NCI-H1105 treated with DMSO at 0.1 percent for 48 hours (cell line): ENCODE data around the gene PTGFRN.
"Not testable (repeated sequence)": the region's sequence is repeated elsewhere in the genome, so short reads cannot be mapped to it uniquely, and the experiment has no call there.

Source experiments
- DNase-seq: peaks from one replicate; lab custom pipeline; 2025; lab: John Stamatoyannopoulos, UW

PTGFRN gene

DNA sequence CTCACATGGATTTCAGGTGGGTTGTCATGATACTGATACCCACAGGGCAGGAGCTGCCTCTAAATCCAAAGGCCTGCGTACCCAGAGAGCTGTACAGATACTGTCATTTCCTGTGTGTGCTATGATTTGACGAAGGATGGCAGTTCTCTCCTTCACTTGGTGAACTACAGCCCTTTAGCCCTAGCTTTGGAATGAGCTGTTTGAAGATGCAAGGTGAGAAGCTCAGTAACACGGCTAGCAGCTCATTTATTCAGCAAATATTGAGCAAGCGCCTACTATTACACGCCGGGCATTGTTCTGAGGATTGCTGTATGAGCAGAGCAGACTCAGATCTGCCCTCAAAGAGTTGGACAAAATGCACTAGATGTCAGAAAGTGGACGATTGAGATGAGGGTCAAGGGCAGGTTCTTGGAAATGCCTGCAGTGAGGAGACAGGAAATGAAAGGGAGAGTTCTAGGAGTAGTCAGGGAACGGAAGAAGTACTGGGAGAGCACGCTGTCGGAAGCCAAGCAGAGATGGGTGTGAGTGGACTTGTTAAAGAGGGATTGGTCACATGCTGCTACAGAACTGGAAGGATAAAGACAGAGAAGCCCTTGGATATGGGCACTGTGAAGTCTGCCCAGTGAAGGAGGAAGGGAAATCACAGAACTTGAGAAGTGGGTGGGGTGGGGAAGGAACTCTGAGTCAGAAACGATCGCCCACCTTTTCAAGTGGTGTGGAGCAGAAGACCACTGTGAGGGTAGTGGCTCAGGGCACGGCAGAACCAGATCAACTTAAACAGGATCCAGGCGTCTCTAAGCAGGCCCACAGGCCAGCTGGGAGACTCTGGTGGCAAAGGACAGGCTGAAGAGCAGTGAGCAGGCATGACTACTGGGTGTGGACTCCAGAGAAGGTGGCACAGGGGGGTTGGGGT lies 7.1 kb downstream of the PTGFRN start:
- DNase-seq: no peak

DNA sequence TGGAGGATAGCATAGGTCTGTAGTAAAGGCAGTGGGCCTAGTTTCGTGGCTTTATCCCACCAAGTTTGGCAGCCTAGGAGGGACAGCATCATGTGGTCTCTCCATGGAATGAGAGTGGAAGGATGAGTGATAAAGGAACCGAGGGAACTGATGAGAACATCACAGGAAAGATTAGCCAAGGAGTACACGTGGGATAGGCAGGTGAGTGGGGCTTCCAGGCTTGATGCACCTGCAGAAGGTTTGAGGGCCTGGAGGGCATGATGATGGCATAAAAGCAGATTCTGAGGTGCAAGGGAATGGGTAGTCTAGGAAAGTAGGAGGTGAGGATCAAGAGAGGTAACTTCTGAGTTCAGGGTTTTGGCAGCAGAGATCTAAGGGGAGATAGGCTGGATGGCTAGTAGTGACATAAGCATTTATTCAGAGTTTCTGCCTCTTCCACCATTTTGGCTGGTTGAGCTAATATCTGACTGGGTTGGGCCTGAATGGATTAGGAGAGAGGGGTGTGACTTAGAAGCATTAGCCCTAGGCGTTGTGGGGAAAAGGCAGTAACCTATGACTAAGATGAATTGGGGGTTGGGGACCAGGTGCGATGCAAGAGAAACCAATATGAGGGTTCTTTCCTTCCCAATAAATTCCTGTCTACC lies 9.1 kb downstream of the PTGFRN start:
- DNase-seq: no peak

DNA sequence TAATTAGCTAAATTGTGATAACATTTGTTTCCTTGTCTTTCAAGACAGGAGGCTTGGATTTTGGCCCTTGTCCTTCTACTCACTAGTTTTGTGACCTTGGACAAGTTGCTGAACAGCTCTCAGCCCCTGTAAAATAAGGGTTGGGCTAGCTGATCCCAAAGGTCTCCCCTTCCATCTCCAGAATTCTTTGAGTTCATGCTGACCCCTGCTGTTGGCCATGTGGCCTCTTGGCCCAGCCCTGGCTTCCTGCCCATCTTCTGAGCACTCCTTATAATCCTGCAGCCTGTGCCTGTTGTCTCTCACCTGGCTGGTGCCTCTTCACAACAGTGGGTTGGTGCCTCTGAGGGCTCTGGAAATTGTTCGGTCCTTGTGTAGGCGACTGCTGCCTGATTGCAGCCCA lies 10.1 kb downstream of the PTGFRN start:
- peak; percentile 24 for DNase-seq

DNA sequence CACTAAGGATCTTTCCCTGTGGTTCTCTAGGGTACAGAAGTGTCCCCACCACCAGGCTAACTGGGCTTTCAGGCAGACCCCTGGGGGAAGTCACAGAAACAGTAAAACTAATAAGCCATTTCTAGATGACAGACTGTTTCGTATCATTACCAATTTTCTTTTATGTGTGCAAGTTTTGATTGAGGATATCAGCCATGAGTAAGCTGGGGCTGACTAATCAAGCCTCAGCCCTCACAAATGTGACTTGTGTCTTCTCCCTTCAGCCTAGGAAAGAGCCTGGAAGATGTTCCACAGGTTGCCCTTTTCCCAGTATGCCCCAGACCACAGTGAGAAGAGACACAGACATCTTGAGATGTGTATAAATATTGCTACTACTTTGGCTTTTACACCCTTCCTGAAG lies 10.5 kb downstream of the PTGFRN start:
- DNase-seq: no peak

DNA sequence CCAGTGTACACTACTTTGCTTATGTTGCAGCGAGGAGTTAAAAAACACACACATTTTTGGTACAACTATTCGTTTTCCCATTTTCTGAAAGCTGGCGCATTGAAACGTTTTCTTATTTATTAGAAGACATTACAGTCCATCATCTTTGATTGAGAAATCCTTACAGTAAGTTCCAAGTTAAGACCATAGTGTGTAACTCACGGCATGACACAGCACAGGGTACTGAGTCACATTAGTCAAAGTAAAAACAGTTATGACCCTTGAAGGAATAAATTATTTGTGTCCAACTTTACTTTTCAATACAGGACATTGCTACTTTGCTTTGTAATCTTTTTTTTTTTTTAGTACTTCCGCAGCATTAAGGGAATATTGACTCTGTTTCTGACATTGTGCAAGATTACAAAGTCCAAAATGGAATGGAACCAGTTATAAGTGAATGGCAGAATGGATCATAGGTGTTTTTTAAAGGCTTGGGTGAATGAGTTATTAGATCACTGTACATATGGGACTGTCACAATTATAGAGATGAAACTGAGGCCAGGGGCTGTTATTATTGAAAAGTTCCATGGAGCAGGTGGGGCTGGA lies 11.7 kb downstream of the PTGFRN start:
- DNase-seq: no peak

DNA sequence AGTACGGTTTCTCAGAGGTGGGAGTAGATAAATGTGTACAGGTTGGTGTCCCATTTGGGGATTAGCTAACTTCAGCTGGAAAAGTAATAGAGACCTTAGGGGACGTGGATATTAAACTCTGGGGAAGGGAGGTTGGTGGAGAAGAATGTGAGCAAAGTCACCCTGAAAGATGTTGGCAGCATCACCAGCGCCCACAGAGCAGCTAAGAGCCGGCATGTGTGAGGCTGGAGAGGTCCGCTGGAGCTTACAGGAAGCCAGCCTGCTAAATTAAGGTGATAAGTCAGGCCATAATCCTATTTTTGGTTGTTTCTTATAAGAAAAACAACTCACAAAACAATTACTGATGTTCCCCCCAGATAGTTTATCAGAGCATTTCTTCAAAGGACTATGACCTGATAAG lies 12.2 kb downstream of the PTGFRN start:
- no peak for DNase-seq

DNA sequence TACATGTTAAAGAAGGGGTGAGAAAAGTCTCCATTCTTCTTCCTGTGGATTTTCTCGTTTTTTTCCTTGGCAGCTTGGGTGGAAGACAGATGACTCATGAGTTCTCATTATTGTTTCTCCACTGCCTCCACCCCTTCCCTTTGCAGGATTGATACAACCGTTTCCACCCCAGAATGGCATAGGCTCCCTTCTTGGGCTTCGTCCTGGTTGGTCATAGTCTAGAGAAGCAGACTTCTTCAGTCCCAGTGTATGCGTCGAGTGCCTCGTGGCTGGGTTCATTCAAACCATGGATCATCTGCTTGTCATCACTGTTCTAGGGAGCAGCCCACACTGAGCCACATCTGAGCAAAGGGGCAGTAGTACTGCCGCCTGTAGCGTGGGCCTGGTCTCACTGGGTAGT lies 13.7 kb downstream of the PTGFRN start:
- DNase-seq: no peak

DNA sequence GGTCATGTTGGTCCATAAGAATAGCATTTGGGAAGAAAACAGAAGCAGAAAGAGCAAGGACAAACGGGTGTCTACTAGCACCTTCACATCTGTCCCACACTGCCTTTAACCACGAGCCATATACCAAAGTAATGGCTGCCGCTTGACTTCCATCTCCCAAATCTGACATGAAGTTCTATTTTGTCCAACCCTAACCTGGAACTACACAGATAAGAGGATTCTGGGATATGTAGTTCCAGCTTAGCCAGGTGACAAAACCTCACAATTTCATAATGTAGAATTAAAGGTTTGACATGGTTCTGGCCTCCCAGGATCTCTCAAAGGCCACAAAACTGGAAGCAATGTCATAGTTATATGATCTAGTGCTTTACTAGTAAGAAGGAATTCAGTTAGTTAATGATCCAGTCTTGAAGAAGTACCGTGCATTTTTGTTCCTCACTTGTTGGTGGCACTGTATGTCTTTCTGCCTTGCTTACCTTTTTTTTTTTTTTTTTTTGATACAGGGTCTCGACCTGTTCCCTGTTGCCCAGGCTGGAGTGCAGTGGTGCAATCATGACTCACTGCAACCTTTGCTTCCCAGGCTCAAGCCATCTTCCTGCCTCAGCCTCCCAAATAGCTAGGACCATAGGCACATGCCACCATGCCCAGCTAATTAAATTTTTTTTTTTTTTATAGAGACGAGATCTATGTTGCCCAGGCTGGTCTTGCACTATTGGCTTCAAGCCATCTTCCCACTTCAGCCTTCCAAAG lies 17.5 kb downstream of the PTGFRN start:
- DNase-seq: no peak

DNA sequence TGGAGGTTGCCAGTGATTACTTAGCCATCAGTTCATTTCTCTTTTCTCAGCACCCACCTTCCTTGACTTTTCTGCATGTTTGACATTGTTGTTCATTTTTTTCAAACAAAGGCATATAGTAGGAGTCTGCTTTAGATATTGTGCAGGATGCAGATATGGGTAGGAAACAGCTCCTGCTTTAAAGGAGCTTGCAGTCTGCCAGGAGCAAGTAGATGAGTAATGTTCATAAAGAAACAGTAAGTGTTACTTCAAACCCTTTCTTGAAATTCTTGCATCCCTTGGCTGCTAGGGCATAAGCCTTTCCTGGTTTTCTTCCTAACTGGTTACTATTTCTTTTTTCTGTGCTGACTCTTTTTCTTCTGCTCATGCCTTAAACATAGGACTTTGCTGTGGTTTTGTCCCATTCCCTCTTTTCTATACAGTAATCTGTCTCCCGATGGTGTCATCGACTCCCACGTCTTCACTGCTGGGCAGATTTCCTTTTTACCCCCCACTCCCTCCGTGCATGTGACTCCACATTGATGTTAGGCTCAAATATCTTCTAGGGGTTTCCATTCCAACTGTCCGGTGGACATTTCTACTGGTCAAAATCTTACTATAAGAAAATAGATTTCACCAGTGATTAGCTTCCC lies 20.4 kb downstream of the PTGFRN start:
- no peak for DNase-seq

DNA sequence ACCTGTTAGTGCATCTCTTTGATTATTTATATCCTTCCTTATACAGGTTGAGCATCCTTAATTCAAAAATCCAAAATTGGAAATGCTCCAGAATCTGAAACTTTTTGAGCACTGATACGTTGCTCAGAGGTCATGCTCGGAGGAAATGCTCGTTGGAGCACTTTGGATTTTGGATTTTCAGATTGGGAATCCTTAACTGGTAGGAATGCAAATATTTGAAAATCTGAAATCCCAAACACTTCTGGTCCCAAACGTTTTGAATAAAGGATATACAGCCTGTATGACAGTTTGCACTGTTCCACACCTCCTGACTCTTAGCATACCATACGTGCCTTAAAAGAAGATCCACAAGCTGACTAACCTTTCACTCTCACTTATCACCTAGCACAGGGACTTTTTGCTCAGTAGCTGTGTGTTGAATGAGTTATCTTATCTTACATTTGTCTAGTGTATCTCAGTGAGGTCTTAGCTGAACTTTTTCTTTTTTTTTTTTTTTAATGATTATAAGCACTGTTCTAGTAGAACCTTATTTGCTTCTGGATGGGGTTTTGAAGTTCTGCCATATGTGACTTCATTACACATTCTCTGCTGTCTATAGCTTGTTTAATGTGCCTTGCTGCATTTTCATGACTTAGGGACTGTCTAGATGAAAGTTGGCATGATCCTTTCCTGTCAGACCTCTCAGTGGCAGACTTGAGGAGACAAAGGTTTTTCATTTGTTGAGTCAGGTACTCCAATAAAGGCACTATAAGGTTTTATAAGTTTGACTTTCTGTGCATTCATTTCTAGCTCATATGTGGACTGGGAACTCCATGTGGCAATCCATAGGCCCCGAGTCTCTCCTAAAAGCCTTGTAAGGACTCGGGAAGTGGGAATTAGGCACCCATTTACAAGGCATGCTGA lies 21.6 kb downstream of the PTGFRN start:
- DNase-seq: no peak

DNA sequence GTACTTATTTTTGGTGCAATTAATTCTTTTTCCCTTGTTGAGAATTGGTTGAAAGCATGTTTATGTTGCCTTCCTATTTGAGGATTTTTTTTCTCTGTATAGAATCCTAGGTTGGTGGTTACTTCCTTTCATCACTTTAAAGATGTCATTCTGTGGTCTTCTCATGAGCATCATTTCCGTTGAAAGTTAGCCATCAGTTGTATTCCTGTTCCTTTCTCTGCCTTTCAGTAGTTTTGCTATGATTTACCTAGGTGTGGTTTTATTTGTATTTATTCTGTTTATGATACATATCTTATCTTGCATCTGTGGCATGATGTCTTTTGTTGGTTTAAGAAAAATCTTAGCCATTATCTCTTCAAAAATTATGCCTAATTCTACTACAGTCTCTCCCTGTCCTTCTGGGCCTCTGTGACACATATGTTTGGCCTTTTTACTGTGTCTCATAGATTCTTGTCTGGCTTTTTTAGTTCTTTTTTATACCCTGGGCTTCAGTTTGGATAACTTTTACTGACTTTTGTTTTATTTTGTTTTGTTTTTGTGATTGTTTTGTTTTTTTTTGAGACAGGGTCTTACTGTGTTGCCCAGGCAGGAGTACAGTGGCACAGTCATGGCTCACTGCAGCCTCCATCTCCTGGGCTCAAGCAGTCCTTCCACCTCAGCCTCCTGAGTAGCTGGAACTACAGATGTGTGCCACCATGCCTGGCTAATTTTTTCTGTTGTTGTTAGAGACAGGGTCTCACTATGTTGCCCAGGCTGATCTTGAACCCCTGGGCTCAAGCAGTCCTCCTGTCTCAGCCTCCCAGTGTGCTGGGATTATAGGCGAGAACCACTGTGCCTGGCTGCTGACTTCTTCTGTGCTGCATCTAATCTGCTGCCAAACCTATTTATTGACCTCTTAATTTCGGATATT lies 24.1 kb downstream of the PTGFRN start:
- DNase-seq: no peak

DNA sequence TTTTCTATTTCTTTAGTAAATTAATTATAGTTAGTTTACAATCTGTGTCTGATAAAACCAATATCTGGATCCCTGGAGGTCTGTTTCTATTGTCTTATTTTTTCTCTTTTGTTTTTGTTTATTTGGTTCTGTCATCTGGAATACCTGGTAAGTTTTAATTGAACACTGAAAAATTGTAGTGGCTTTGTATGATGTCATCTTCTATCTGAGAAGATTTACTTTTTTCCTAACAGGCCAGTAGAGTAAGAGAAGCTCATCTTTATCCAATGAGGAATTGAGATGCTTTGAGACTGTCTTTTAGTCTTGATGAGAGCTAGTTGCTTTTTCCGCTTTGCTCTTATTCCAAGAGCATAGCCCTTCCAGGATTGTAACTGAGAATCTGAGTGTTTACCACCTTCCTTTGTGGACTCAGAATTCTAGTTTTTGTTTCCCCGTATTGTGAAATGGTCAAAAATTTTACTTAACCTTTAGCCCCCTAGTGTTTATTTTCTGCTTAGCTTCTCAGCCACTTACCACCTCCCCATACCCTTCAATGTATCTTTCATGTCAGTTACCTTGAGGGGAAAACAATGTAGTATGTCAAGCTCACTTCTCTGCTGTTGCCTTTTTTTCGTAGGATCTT lies 25.0 kb downstream of the PTGFRN start:
- DNase-seq: no peak

DNA sequence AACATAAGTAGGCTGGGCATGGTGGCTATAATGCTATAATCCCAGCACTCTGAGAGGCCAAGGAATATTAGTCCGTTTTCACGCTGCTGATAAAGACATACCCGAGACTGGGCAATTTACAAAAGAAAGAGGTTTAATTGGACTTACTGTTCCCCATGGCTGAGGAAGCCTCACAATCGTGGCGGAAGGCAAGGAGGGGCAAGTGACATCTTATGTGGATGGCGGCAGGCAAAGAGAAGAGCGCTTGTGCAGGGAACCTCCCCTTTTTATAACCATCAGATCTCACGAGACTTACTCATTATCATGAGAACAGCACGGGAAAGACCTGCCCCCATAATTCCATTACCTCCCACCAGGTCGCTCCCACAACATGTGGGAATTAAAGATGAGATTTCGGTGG lies 28.5 kb downstream of the PTGFRN start:
- DNase-seq: no peak

DNA sequence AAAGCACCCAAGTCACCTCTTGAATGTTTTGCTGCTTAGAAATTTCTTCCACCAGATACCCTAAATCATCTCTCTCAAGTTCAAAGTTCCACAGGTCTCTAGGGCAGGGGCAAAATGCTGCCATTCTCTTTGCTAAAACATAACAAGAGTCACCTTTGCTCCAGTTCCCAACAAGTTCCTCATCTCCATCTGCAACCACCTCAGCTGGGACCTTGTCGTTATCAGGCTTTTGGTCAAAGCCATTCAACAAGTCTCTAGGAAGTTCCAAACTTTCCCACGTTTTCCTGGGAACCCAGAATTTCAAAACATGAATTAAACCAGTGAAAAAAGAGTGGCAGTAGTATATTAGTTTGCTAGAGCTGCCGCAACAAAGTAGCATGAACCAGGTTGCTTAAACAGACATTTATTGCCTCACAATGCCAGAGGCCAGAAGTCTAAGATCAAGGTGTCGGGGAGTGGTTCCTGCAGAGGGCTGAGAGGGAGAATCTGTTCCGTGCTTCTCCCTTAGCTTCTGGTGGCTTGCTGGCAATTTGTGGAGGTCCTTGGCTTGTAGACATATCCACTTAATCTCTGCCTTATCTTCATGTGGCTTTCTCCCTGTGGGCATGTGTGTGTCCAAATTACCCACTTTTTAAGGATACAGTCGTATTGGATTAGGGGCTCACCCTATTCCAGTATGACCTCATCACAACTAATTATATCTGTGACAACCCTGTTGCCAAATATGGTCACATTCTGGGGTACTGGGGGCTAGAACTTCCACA lies 30.2 kb downstream of the PTGFRN start:
- DNase-seq: not testable (repeated sequence)

DNA sequence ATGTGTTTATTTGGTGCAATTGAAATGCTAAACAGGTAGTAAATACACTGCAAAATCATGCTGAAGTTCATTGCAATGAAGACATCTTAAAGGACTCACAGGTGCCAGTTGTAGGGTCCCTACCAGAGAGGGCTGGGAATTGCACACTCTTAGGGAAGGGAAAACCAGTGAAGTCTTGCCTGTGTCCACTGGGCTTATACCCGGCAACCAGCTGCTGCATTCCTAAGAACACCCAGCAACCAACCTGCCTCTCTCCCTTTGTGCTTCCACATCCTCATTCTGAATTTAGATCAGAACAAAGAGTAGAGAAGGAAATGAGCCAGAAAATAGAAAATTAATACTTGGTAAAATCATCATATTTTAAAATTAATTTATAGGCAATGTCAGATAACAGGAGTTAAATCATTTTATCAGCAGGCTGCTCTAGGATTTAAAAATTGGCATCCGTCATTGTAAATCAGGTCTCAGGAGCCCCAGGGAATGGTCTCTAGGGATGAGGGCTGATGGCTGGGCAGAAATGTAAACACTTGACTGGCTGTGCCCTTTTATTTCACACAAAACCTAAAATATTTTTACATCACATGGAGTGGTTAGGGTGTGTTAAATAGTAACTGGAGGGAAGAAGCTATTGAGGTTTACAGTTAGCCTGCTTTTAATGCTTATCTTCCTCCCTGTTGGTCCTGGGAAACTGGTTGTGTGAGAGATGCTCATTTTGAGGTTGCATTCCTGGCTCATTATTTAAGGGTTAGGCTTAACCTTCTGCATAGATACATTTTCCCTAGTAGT lies 31.3 kb downstream of the PTGFRN start:
- peak; percentile 42 for DNase-seq

DNA sequence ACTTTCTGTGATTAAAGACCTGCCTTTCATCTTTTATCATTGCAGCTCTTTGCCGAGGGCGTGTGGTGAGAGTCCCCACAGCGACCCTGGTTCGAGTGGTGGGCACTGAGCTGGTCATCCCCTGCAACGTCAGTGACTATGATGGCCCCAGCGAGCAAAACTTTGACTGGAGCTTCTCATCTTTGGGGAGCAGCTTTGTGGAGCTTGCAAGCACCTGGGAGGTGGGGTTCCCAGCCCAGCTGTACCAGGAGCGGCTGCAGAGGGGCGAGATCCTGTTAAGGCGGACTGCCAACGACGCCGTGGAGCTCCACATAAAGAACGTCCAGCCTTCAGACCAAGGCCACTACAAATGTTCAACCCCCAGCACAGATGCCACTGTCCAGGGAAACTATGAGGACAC lies 32.0 kb downstream of the PTGFRN start:
- no peak for DNase-seq

DNA sequence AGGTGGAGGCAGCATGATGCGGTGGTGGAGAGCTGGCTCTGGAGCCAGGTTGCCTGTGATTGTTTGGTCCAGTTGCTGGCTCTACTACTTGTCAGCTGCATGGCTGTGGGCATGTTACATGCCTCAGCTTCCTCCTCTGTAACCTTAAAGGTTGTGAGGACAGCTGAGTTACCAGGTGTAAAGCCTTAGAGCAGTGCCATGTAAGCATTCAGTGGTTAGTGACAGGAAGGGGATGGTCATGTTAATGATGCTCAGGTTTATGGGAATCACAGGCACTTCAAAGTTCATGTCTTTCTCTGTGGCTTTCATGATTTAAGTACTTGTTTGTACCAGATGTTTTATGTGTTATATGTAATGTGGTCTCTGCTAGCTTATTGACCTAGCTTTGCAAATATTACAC lies 32.6 kb downstream of the PTGFRN start:
- DNase-seq: no peak

DNA sequence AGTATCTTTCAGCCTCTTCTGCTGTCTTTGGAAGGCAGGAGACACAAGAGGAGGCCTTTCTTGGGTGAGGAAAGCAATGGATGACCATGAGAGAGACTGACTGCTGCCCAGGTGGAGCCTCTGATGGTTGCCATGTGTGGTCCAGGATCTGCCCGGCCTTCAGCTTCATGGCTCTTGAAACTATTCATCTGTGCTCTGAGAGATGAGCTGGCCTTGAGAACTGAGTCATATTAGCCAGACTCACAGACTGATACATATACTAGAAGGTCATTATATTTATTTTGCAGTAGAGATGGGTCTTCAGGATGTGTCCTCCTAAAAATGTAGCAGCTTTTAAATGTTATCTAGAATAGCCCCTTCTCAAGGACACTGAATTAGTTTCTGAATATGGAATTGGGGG lies 33.7 kb downstream of the PTGFRN start:
- DNase-seq: no peak
